Activated CD4-positive, alpha-beta memory T cell treated with anti-CD3 and anti-CD28 coated beads for 36 hours (primary cell): ENCODE measurements around the gene DMRTA1. TPM values are rescaled to one million over a fixed set of nuclear protein-coding genes. Genes with fewer than 3 reads are reported as not detected.
"Not testable (repeated sequence)": the region's sequence is repeated elsewhere in the genome, so short reads cannot be mapped to it uniquely, and the experiment has no call there.

Experiments
- CTCF ChIA-PET: fragments of 350-600 bp; sonication (Branson Sonifier 250); formaldehyde crosslinking; loops from one replicate; lab custom pipeline; 2021; ENCODE audit warnings: antibody characterized with exemption, inconsistent platforms; lab: Charles Lee
- POLR2A ChIA-PET: fragments of 350-600 bp; sonication (Branson Sonifier 250); formaldehyde crosslinking; loops from one replicate; lab custom pipeline; 2021; ENCODE audit warnings: antibody characterized with exemption; lab: Charles Lee
- DNase-seq: peaks from one replicate; pipeline ENCODE4 v3.0.0-alpha.2; 2020
- H3K27ac Mint-ChIP-seq: one replicate; pipeline ENCODE4 v1.8.0; 2021; ENCODE audit warnings: mixed read lengths
- H3K27me3 Mint-ChIP-seq: one replicate; pipeline ENCODE4 v1.8.0; 2021; ENCODE audit warnings: mixed read lengths
- H3K36me3 Mint-ChIP-seq: one replicate; pipeline ENCODE4 v1.8.0; 2021; ENCODE audit warnings: mixed read lengths
- H3K4me1 Mint-ChIP-seq: one replicate; pipeline ENCODE4 v1.8.0; 2021; ENCODE audit warnings: low read depth, mixed read lengths
- H3K4me3 Mint-ChIP-seq: one replicate; pipeline ENCODE4 v1.8.0; 2021; ENCODE audit warnings: mild to moderate bottlenecking, mixed read lengths
- H3K9me3 Mint-ChIP-seq: one replicate; pipeline ENCODE4 v1.8.0; 2021; ENCODE audit warnings: mixed read lengths
- intact Hi-C: fragments of 100-400 bp; cut with micrococcal nuclease; formaldehyde crosslinking; loops from one replicate; pipeline ENCODE4 v1.15.1; 2023
- total RNA-seq, 2 experiments: library from RNA; stranded (reverse); gene quantifications; one replicate each; pipeline ENCODE4 v1.2.3, GENCODE V29; 2021

Gene DMRTA1
- total RNA-seq, 2 experiments from 2014 or later, result not detected

DNA sequence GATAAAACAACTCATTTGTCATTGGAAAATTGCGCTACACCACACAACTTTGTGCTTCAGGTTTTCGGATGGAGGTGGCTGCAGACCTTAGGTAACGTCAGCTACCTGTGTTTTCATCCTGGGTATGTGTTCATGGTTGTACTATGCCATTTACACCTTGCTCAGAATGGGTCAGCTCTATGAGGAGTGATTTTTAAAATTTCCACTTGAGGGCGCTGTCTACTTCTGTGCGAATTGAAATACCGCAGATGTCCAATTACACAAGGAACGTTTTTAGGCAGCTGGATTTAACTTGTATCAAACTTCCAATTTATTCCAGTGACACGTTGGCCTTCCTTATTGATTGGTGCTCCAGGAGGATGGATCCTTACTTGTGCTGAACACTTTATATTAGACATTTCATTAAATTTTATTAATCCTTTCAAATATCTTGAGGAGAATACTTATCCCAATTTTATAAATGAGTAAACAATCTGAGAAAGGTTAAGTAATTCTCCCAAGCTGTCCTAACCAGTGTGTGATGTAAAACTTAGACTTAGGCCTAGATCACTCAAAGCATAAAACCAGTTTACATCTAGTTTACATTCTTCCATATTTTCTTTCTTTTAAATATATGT lies 23.4 kb downstream of the DMRTA1 start:
- Mint-ChIP-seq H3K9me3 (no peaks in the 10 kb centered on the region), H3K36me3 (no peaks in the 10 kb centered on the region), H3K27ac (no peak overlapping the region), H3K27me3 (no peaks in the 10 kb centered on the region), H3K4me1 (no peaks in the 10 kb centered on the region), H3K4me3 (no peak overlapping the region)
- CTCF ChIA-PET, result interaction anchor here (0.6 to 1.4 kb wide), 2 partner anchors 11 to 18 kb away, joined by 4 read pairs; no protein-coding TSS in a partner anchor
- no peak for DNase-seq
- POLR2A ChIA-PET, result no interaction called here
- intact Hi-C loops, result no loop called here

DNA sequence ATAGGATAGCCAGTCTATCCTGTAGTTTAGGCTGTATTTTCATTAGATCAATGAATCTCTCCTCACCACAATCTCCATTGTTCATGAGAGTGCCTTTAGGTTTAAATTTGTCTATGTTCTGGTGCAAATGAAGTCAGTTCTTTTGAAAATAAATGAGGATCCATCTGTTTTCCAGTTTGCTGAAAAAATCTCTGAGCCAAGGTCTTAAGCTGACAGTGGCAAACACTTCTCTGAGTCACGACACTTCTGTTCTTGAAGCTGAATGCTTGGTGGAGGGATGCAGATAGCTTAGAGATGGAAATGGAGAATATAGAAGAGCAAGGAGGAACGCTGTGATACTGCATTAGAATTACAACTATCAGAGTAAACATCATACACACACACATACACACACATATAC lies 34.9 kb downstream of the DMRTA1 start:
- DNase-seq, result no peak
- POLR2A ChIA-PET, result no interaction called here
- intact Hi-C loops, result no loop called here
- CTCF ChIA-PET, result no interaction called here
- Mint-ChIP-seq H3K4me3 (no peak overlapping the region), H3K9me3 (peaks cover 4% of the 10 kb centered on the region), H3K36me3 (no peaks in the 10 kb centered on the region), H3K4me1 (no peaks in the 10 kb centered on the region), H3K27ac (no peak overlapping the region), H3K27me3 (no peaks in the 10 kb centered on the region)

DNA sequence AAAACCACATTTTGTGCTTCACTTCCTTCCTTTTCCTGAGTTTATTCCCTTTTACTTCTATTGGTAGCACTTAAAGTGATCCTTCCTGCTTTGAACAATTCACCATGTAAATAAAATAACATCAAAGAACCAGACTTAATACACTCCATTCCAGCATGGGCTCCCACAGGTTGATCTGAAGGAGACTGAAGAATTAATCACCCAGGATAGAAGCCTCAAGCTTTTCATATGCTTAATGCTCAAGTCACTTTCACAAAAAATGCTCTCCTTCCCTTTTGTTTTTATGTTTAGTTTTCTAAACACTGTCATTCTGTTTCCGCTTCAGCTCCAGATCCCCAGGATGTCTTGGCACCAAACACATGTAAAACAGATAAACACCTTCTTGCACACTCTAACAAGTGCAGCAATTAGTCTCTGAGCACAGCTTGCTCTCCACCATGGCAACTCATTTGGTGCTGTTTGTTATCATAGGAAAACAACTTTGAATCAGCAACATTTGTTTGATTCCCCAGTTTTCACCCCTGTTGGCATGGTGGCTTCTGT lies 37.0 kb downstream of the DMRTA1 start:
- Mint-ChIP-seq H3K9me3 (peaks cover 4% of the 10 kb centered on the region), H3K4me1 (no peaks in the 10 kb centered on the region)
- CTCF ChIA-PET, result no interaction called here

DNA sequence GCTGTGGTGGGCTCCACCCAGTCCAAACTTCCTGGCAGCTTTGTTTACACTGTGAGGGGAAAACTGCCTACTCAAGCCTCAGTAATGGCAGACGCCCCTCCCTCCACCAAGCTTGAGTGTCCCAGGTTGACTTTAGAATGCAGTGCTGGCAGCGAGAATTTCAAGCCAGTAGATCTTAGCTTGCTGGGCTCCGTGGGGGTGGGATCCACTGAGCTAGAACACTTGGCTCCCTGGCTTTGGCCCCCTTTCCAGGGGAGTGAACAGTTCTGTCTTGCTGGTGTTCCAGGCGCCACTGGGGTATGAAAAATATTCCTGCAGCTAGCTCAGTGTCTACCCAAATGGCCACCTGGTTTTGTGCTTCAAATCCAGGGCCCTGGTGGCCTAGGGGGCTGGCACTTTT lies 49.6 kb downstream of the DMRTA1 start:
- H3K4me1 Mint-ChIP-seq, DNase-seq, intact Hi-C loops, CTCF ChIA-PET, H3K27me3 Mint-ChIP-seq, H3K4me3 Mint-ChIP-seq, H3K27ac Mint-ChIP-seq, H3K36me3 Mint-ChIP-seq, POLR2A ChIA-PET, H3K9me3 Mint-ChIP-seq: not testable (repeated sequence)

More for the DNA sequence above, 37.0 kb downstream of the DMRTA1 start:
- H3K4me3 Mint-ChIP-seq, result no peak overlapping the region
- H3K27me3 Mint-ChIP-seq, result no peaks in the 10 kb centered on the region
- no peaks in the 10 kb centered on the region for H3K36me3 Mint-ChIP-seq
- DNase-seq, result no peak
- POLR2A ChIA-PET, result no interaction called here
- H3K27ac Mint-ChIP-seq, result no peak overlapping the region
- intact Hi-C loops, result no loop called here
